Activated CD4-positive, alpha-beta T cell treated with anti-CD3 and anti-CD28 coated beads, Interleukin-2, amount 50 U/mL, for 24 hours (primary cell): ENCODE results near the gene LAMC1.

Source experiments
- DNase-seq, 2 donors: peaks; one replicate each; pipeline ENCODE4 v3.0.0-alpha.2; 2020; ENCODE audit warnings: low read depth in 1 of 2, low spot score in 1 of 2

The LAMC1 gene

GRCh38 chr1:183103147-183103546, 79.9 kb downstream of the LAMC1 start:
- no peak for DNase-seq

- no peak for DNase-seq
Observed at GRCh38 chr1:183103577-183103976, 80.4 kb downstream of the LAMC1 start.

- DNase-seq = no peak
Observed at GRCh38 chr1:183105449-183105848, 82.2 kb downstream of the LAMC1 start.

GRCh38 chr1:183106166-183106565, 82.9 kb downstream of the LAMC1 start:
- DNase-seq = no peak

- DNase-seq = no peak
Observed at GRCh38 chr1:183106746-183107145, 83.5 kb downstream of the LAMC1 start.

GRCh38 chr1:183110326-183110880, 87.2 kb downstream of the LAMC1 start:
- DNase-seq = no peak

GRCh38 chr1:183114441-183114840, 91.2 kb downstream of the LAMC1 start:
- DNase-seq = no peak

GRCh38 chr1:183116416-183116815, 93.2 kb downstream of the LAMC1 start:
- DNase-seq = no peak

- DNase-seq = no peak
Observed at GRCh38 chr1:183121609-183122008, 98.4 kb downstream of the LAMC1 start.

GRCh38 chr1:183124259-183124658, 101.0 kb downstream of the LAMC1 start:
- no peak for DNase-seq

- no peak for DNase-seq
Observed at GRCh38 chr1:183125279-183125999, 102.2 kb downstream of the LAMC1 start.

GRCh38 chr1:183126000-183126366, 102.8 kb downstream of the LAMC1 start:
- DNase-seq = no peak

GRCh38 chr1:183126528-183126927, 103.3 kb downstream of the LAMC1 start:
- DNase-seq = no peak

- DNase-seq = no peak
Observed at GRCh38 chr1:183129921-183130690, 106.9 kb downstream of the LAMC1 start.

GRCh38 chr1:183131166-183131565, 107.9 kb downstream of the LAMC1 start:
- DNase-seq = no peak

- no peak for DNase-seq
Observed at GRCh38 chr1:183135336-183135735, 112.1 kb downstream of the LAMC1 start.

GRCh38 chr1:183137782-183138181, 114.6 kb downstream of the LAMC1 start:
- DNase-seq = no peak

- no peak for DNase-seq
Observed at GRCh38 chr1:183138301-183138700, 115.1 kb downstream of the LAMC1 start.

- no peak for DNase-seq
Observed at GRCh38 chr1:183139281-183139942, 116.2 kb downstream of the LAMC1 start.

GRCh38 chr1:183140633-183141032, 117.4 kb downstream of the LAMC1 start:
- no peak for DNase-seq

GRCh38 chr1:183142171-183142570, 119.0 kb downstream of the LAMC1 start:
- no peak for DNase-seq
